Astrocyte (in vitro differentiated cells and primary cell): Measurements from ENCODE around the gene CERCAM. TPM values are rescaled to one million over a fixed set of nuclear protein-coding genes. Genes with fewer than 3 reads are reported as not detected.
A peak's percentile ranks its signal among the peaks of the same experiment; 100 is the strongest.

Experiments used
- DNase-seq: peaks from one replicate; pipeline ENCODE4 v3.0.0-alpha.2; 2010; ENCODE audit warnings: low read depth
- FAIRE-seq: peaks from 2 replicates; lab custom pipeline; 2011; peaks lifted over from hg19 to GRCh38; lab: Jason Lieb, UNC
- H2AFZ ChIP-seq: 2 replicates; pipeline ENCODE4 v1.6.0; 2012; ENCODE audit warnings: low read depth, low read length, inconsistent platforms
- H3K27ac ChIP-seq: 2 replicates; pipeline ENCODE4 v1.5.1; 2011; ENCODE audit warnings: low read depth, low read length, inconsistent platforms
- H3K27me3 ChIP-seq: 2 replicates; pipeline ENCODE4 v1.6.0; 2011; ENCODE audit warnings: low read length, inconsistent platforms; ENCODE audit not compliant: insufficient read depth
- H3K36me3 ChIP-seq: 2 replicates; pipeline ENCODE4 v1.5.1; 2011; ENCODE audit warnings: low read length, inconsistent platforms; ENCODE audit not compliant: insufficient read depth
- H3K4me1 ChIP-seq: 2 replicates; pipeline ENCODE4 v1.5.1; 2011; ENCODE audit warnings: low read length, inconsistent platforms; ENCODE audit not compliant: insufficient read depth
- H3K4me2 ChIP-seq: 2 replicates; pipeline ENCODE4 v1.6.0; 2012; ENCODE audit warnings: low read length, inconsistent platforms
- H3K4me3 ChIP-seq: 2 replicates; pipeline ENCODE4 v1.5.1; 2011; ENCODE audit warnings: low read depth, mild to moderate bottlenecking, low read length, inconsistent platforms; ENCODE audit not compliant: insufficient read depth
- H3K79me2 ChIP-seq: 2 replicates; pipeline ENCODE4 v1.6.0; 2012; ENCODE audit warnings: mild to moderate bottlenecking, low read length, inconsistent platforms; ENCODE audit not compliant: insufficient read depth
- H3K9ac ChIP-seq: 2 replicates; pipeline ENCODE4 v1.6.0; 2012; ENCODE audit warnings: mild to moderate bottlenecking, low read length, inconsistent platforms
- H3K9me3 ChIP-seq: 2 replicates; pipeline ENCODE4 v1.5.1; 2012; ENCODE audit warnings: low read depth, mild to moderate bottlenecking, low read length, inconsistent platforms; ENCODE audit not compliant: insufficient read depth
- H4K20me1 ChIP-seq: 2 replicates; pipeline ENCODE4 v1.6.0; 2012; ENCODE audit warnings: low read length, inconsistent platforms; ENCODE audit not compliant: insufficient read depth
- H3K27ac Mint-ChIP-seq: one replicate; pipeline ENCODE4 v1.8.0; 2021; ENCODE audit warnings: mild to moderate bottlenecking, mixed read lengths; ENCODE audit not compliant: unreplicated experiment
- H3K27me3 Mint-ChIP-seq: one replicate; pipeline ENCODE4 v1.8.0; 2021; ENCODE audit warnings: low read depth, mixed read lengths; ENCODE audit not compliant: unreplicated experiment
- H3K36me3 Mint-ChIP-seq: one replicate; pipeline ENCODE4 v1.8.0; 2021; ENCODE audit warnings: low read depth, mixed read lengths; ENCODE audit not compliant: unreplicated experiment
- H3K4me1 Mint-ChIP-seq: one replicate; pipeline ENCODE4 v1.8.0; 2021; ENCODE audit warnings: low read depth, mixed read lengths; ENCODE audit not compliant: unreplicated experiment
- H3K4me3 Mint-ChIP-seq: one replicate; pipeline ENCODE4 v1.8.0; 2021; ENCODE audit warnings: mild to moderate bottlenecking, moderate library complexity, mixed read lengths; ENCODE audit not compliant: unreplicated experiment
- H3K9me3 Mint-ChIP-seq: one replicate; pipeline ENCODE4 v1.8.0; 2021; ENCODE audit warnings: mild to moderate bottlenecking, mixed read lengths; ENCODE audit not compliant: unreplicated experiment
- CTCF ChIP-seq: IDR thresholded peaks from 2 replicates; pipeline ENCODE4 v1.5.1; 2011; ENCODE audit warnings: low read depth, mild to moderate bottlenecking, inconsistent platforms, low read length, moderate library complexity; ENCODE audit not compliant: insufficient read depth
- EZH2 ChIP-seq: IDR thresholded peaks from 2 replicates; pipeline ENCODE4 v1.6.1; 2012; ENCODE audit warnings: mild to moderate bottlenecking, low read length, inconsistent platforms; ENCODE audit not compliant: insufficient read depth
- total RNA-seq: library from RNA; stranded (reverse); gene quantifications from 2 replicates; pipeline ENCODE4 v1.2.1, GENCODE V29; 2021

Gene CERCAM
- total RNA-seq, 1 donor from 2014 or later = 66.1 TPM

GRCh38 chr9:128470560-128470959 lies 49.9 kb downstream of the CERCAM start:
- Mint-ChIP-seq H3K36me3 (peaks cover 24% of the 10 kb centered on the region), H3K27ac (no peak overlapping the region), H3K4me3 (no peak overlapping the region), H3K9me3 (no peaks in the 10 kb centered on the region), H3K27me3 (no peaks in the 10 kb centered on the region), H3K4me1 (no peaks in the 10 kb centered on the region)
- H3K9ac ChIP-seq = no peak overlapping the region
- H4K20me1 ChIP-seq = no peaks in the 10 kb centered on the region
- no peaks in the 10 kb centered on the region for H3K27me3 ChIP-seq
- H3K4me2 ChIP-seq = no peak overlapping the region
- H3K27ac ChIP-seq = no peak overlapping the region
- TF ChIP-seq EZH2 (no peak), CTCF (no peak)
- peak; percentile 38 for DNase-seq
- H3K4me1 ChIP-seq = no peaks in the 10 kb centered on the region
- H3K36me3 ChIP-seq = peaks cover 20% of the 10 kb centered on the region
- H3K79me2 ChIP-seq = no peaks in the 10 kb centered on the region
- no peak overlapping the region for H2AFZ ChIP-seq
- no peaks in the 10 kb centered on the region for H3K9me3 ChIP-seq
- FAIRE-seq = no peak
- no peak overlapping the region for H3K4me3 ChIP-seq

- H3K9me3 ChIP-seq = no peaks in the 10 kb centered on the region
- H4K20me1 ChIP-seq = no peaks in the 10 kb centered on the region
- H3K4me2 ChIP-seq = no peak overlapping the region
- DNase-seq (no peak), FAIRE-seq (no peak)
- no peaks in the 10 kb centered on the region for H3K4me1 ChIP-seq
- no peaks in the 10 kb centered on the region for H3K79me2 ChIP-seq
- H3K27ac ChIP-seq = no peak overlapping the region
- H3K27me3 Mint-ChIP-seq = no peaks in the 10 kb centered on the region
- H3K4me3 ChIP-seq = no peak overlapping the region
- H3K36me3 Mint-ChIP-seq = peaks cover 27% of the 10 kb centered on the region
- H3K27ac Mint-ChIP-seq = no peak overlapping the region
- no peak overlapping the region for H2AFZ ChIP-seq
- no peaks in the 10 kb centered on the region for H3K4me1 Mint-ChIP-seq
- H3K4me3 Mint-ChIP-seq = no peak overlapping the region
- H3K9me3 Mint-ChIP-seq = no peaks in the 10 kb centered on the region
- no peak overlapping the region for H3K9ac ChIP-seq
- H3K36me3 ChIP-seq = peaks cover 14% of the 10 kb centered on the region
- TF ChIP-seq EZH2 (no peak), CTCF (no peak)
- H3K27me3 ChIP-seq = no peaks in the 10 kb centered on the region
Observed at GRCh38 chr9:128473104-128473503, 52.4 kb downstream of the CERCAM start.

- H3K9me3 ChIP-seq = no peaks in the 10 kb centered on the region
- H3K4me3 Mint-ChIP-seq = no peak overlapping the region
- H2AFZ ChIP-seq = no peak overlapping the region
- no peak for DNase-seq
- no peaks in the 10 kb centered on the region for H3K4me1 ChIP-seq
- no peak overlapping the region for H3K9ac ChIP-seq
- H3K27me3 ChIP-seq = no peaks in the 10 kb centered on the region
- no peak overlapping the region for H3K27ac ChIP-seq
- H3K4me3 ChIP-seq = no peak overlapping the region
- H3K27ac Mint-ChIP-seq = no peak overlapping the region
- no peak overlapping the region for H3K4me2 ChIP-seq
- no peaks in the 10 kb centered on the region for H3K27me3 Mint-ChIP-seq
- TF ChIP-seq EZH2 (no peak), CTCF (no peak)
- H4K20me1 ChIP-seq = no peaks in the 10 kb centered on the region
- no peaks in the 10 kb centered on the region for H3K9me3 Mint-ChIP-seq
- peaks cover 27% of the 10 kb centered on the region for H3K36me3 Mint-ChIP-seq
- peaks cover 13% of the 10 kb centered on the region for H3K36me3 ChIP-seq
- FAIRE-seq = no peak
- no peaks in the 10 kb centered on the region for H3K4me1 Mint-ChIP-seq
- H3K79me2 ChIP-seq = no peaks in the 10 kb centered on the region
Observed at GRCh38 chr9:128475867-128476266, 55.2 kb downstream of the CERCAM start.
